H1 (cell line): ENCODE data around the gene ALDH1L2. TPM values are rescaled to one million over a fixed set of nuclear protein-coding genes. Genes with fewer than 3 reads are reported as not detected.

Experiments
- CTCF ChIA-PET: fragments of 300-600 bp; sonication (Branson Sonifier 250); formaldehyde crosslinking; loops from one replicate; lab custom pipeline; 2021; ENCODE audit not compliant: partially characterized antibody; lab: Charles Lee
- POLR2A ChIA-PET: fragments of 300-600 bp; sonication (Branson Sonifier 250); formaldehyde crosslinking; loops from one replicate; lab custom pipeline; 2021; ENCODE audit warnings: inconsistent platforms; ENCODE audit not compliant: partially characterized antibody; lab: Charles Lee
- DNase-seq, 2 experiments: peaks; one replicate each; pipeline versions ENCODE4 v3.0.0 to v3.0.0-alpha.2; 2010 to 2022; ENCODE audit warnings: low spot score in 2 of 2, low read depth in 1 of 2, mixed read lengths in 1 of 2
- FAIRE-seq: peaks from 2 replicates; lab custom pipeline; 2011; peaks lifted over from hg19 to GRCh38; lab: Jason Lieb, UNC
- H2AFZ ChIP-seq: 2 replicates; pipeline ENCODE4 v1.8.1; 2012; ENCODE audit warnings: low read length, inconsistent platforms
- H2AK5ac ChIP-seq: 2 replicates; pipeline ENCODE4 v1.6.1; 2013; ENCODE audit warnings: low read depth, low read length
- H2BK120ac ChIP-seq: replicated peaks from 2 replicates; pipeline ENCODE3; 2013; ENCODE audit warnings: low read depth, low read length, inconsistent platforms
- H2BK12ac ChIP-seq: 2 replicates; pipeline ENCODE4 v1.6.1; 2013; ENCODE audit warnings: low read depth, low read length
- H2BK15ac ChIP-seq: 2 replicates; pipeline ENCODE4 v1.6.1; 2013; ENCODE audit warnings: low read length
- H2BK20ac ChIP-seq: 2 replicates; pipeline ENCODE4 v1.6.1; 2013; ENCODE audit warnings: low read length
- H2BK5ac ChIP-seq: 2 replicates; pipeline ENCODE4 v1.6.1; 2013; ENCODE audit warnings: low read depth, low read length
- H3K14ac ChIP-seq: 2 replicates; pipeline ENCODE4 v1.6.1; 2013; ENCODE audit warnings: inconsistent platforms; ENCODE audit not compliant: insufficient read length
- H3K18ac ChIP-seq: 2 replicates; pipeline ENCODE4 v1.6.1; 2013; ENCODE audit warnings: low read length; ENCODE audit errors: extremely low read depth
- H3K23ac ChIP-seq: 2 replicates; pipeline ENCODE4 v1.6.1; 2013; ENCODE audit warnings: inconsistent platforms; ENCODE audit not compliant: insufficient read length
- H3K23me2 ChIP-seq: 2 replicates; pipeline ENCODE4 v1.6.1; 2013; ENCODE audit warnings: low read depth, low read length
- H3K27ac ChIP-seq: 2 replicates; pipeline ENCODE4 v1.6.1; 2011; ENCODE audit warnings: low read depth, low read length, inconsistent platforms
- H3K27me3 ChIP-seq, 4 experiments: replicated peaks in 1 of 4; 1 replicate in 1 of 4; 2 replicates in 3 of 4; pipeline versions ENCODE4 v1.6.1 to v1.8.1; 2011 to 2013; ENCODE audit warnings: low read length in 3 of 4, mild to moderate bottlenecking in 3 of 4, inconsistent platforms in 2 of 4, mixed read lengths in 2 of 4, moderate library complexity in 1 of 4; ENCODE audit not compliant: control insufficient read depth in 3 of 4, insufficient read depth in 3 of 4; ENCODE audit errors: extremely low read depth in 1 of 4
- H3K36me3 ChIP-seq, 4 experiments: 2 replicates each; pipeline versions ENCODE4 v1.6.1 to v1.8.1; 2011 to 2013; ENCODE audit warnings: mild to moderate bottlenecking in 4 of 4, low read length in 3 of 4, moderate library complexity in 2 of 4, control low read depth in 1 of 4, inconsistent platforms in 1 of 4; ENCODE audit not compliant: insufficient read depth in 4 of 4, control insufficient read depth in 2 of 4
- H3K4ac ChIP-seq: replicated peaks from 2 replicates; pipeline ENCODE3; 2013; ENCODE audit warnings: low read length, low read depth, mixed read lengths, inconsistent platforms; ENCODE audit not compliant: insufficient read length
- H3K4me1 ChIP-seq, 4 experiments: replicated peaks in 1 of 4; 1 replicate in 1 of 4; 2 replicates in 3 of 4; pipeline versions ENCODE4 v1.6.1 to v1.8.1; 2011 to 2013; ENCODE audit warnings: low read length in 3 of 4, inconsistent platforms in 2 of 4, mixed read lengths in 1 of 4; ENCODE audit not compliant: insufficient read depth in 4 of 4, control insufficient read depth in 3 of 4
- H3K4me2 ChIP-seq, 2 experiments: 2 replicates each; pipeline versions ENCODE4 v1.6.1 to v1.8.1; 2011 to 2013; ENCODE audit warnings: low read depth in 2 of 2, low read length in 2 of 2, control low read depth in 1 of 2, inconsistent platforms in 1 of 2, mild to moderate bottlenecking in 1 of 2; ENCODE audit not compliant: insufficient read depth in 1 of 2
- H3K4me3 ChIP-seq, 4 experiments: fragments of 200-600, 300-600 bp in 1 of 4; sonication (generic), shearing (Covaris generic), sonication (Bioruptor Twin) in 1 of 4; 2 replicates each; pipeline versions ENCODE4 v1.5.1 to v1.8.1; 2011 to 2016; ENCODE audit warnings: low read length in 4 of 4, low read depth in 3 of 4, control low read depth in 2 of 4, inconsistent platforms in 2 of 4, mild to moderate bottlenecking in 2 of 4, mixed read lengths in 1 of 4, moderate library complexity in 1 of 4; ENCODE audit not compliant: insufficient read depth in 2 of 4; ENCODE audit errors: extremely low read depth in 1 of 4
- H3K56ac ChIP-seq: replicated peaks from 2 replicates; pipeline ENCODE3; 2013; ENCODE audit warnings: low read depth, mild to moderate bottlenecking, mixed read lengths, low read length, inconsistent platforms; ENCODE audit not compliant: insufficient read length
- H3K79me1 ChIP-seq: 2 replicates; pipeline ENCODE4 v1.6.1; 2013; ENCODE audit warnings: low read depth, low read length, control low read depth
- H3K79me2 ChIP-seq, 2 experiments: 2 replicates each; pipeline versions ENCODE4 v1.6.1 to v1.8.1; 2012 to 2013; ENCODE audit warnings: low read length in 2 of 2, mild to moderate bottlenecking in 2 of 2, inconsistent platforms in 1 of 2; ENCODE audit not compliant: insufficient read depth in 2 of 2, control insufficient read depth in 1 of 2
- H3K9ac ChIP-seq, 4 experiments: replicated peaks in 1 of 4; 1 replicate in 1 of 4; 2 replicates in 3 of 4; pipeline versions ENCODE4 v1.6.1 to v1.8.1; 2011 to 2013; ENCODE audit warnings: low read depth in 3 of 4, low read length in 3 of 4, control low read depth in 2 of 4, mild to moderate bottlenecking in 2 of 4, moderate library complexity in 2 of 4, inconsistent platforms in 1 of 4; ENCODE audit errors: extremely low read depth in 1 of 4
- H3K9me3 ChIP-seq, 2 experiments: 2 replicates each; pipeline versions ENCODE4 v1.6.1 to v1.8.1; 2012 to 2013; ENCODE audit warnings: mild to moderate bottlenecking in 2 of 2, moderate library complexity in 2 of 2, control low read depth in 1 of 2, inconsistent platforms in 1 of 2, low read depth in 1 of 2, low read length in 1 of 2, mixed read lengths in 1 of 2; ENCODE audit not compliant: insufficient read depth in 2 of 2
- H4K20me1 ChIP-seq, 2 experiments: replicated peaks in 1 of 2; 2 replicates each; pipeline versions ENCODE3 to v1.8.1; 2011 to 2013; ENCODE audit warnings: inconsistent platforms in 2 of 2, low read length in 2 of 2, mild to moderate bottlenecking in 1 of 2; ENCODE audit not compliant: insufficient read depth in 2 of 2, control insufficient read depth in 1 of 2
- H4K5ac ChIP-seq: 2 replicates; pipeline ENCODE4 v1.6.1; 2013; ENCODE audit warnings: low read length, low read depth, mixed read lengths, inconsistent platforms; ENCODE audit not compliant: insufficient read length
- H4K8ac ChIP-seq: 2 replicates; pipeline ENCODE4 v1.8.0; 2013; ENCODE audit warnings: mild to moderate bottlenecking, moderate library complexity, low read length, inconsistent platforms; ENCODE audit not compliant: insufficient read depth; ENCODE audit errors: extremely low read depth
- H4K91ac ChIP-seq: replicated peaks from 2 replicates; pipeline ENCODE3; 2013; ENCODE audit warnings: low read length, mixed read lengths, inconsistent platforms; ENCODE audit not compliant: insufficient read length
- ASH2L ChIP-seq: fragments of 200-600, 300-600 bp; sonication (generic); IDR thresholded peaks from one replicate; pipeline ENCODE4 v1.7.1; 2017; ENCODE audit warnings: low read length
- CBX5 ChIP-seq: fragments of 300-800, 300-1000 bp; sonication (generic); IDR thresholded peaks from 2 replicates; pipeline ENCODE4 v1.7.1; 2016; ENCODE audit warnings: antibody characterized with exemption, low read length, low read depth
- FOSL1 ChIP-seq: IDR thresholded peaks from 2 replicates; pipeline ENCODE4 v1.6.1; 2011; ENCODE audit warnings: mild to moderate bottlenecking, low read depth, low read length, moderate library complexity; ENCODE audit not compliant: insufficient read depth
- GABPA ChIP-seq: IDR thresholded peaks from 2 replicates; pipeline ENCODE4 v1.6.1; 2011; ENCODE audit warnings: mild to moderate bottlenecking, low read length, moderate library complexity, borderline replicate concordance; ENCODE audit not compliant: insufficient read depth
- GTF2F1 ChIP-seq: IDR thresholded peaks from 2 replicates; pipeline ENCODE4 v1.6.1; 2012; ENCODE audit warnings: low read depth, low read length, improper control_type of control experiment, borderline replicate concordance
- KDM1A ChIP-seq: fragments of 200-600, 300-600 bp; sonication (generic); IDR thresholded peaks from 2 replicates; pipeline ENCODE4 v1.7.1; 2016; ENCODE audit warnings: mild to moderate bottlenecking, low read length, borderline replicate concordance
- KDM4A ChIP-seq: IDR thresholded peaks from one replicate; pipeline ENCODE4 v1.7.1; 2012; ENCODE audit warnings: low read depth, mild to moderate bottlenecking, moderate library complexity, low read length, inconsistent platforms; ENCODE audit not compliant: severe bottlenecking
- MAFK ChIP-seq: IDR thresholded peaks from 2 replicates; pipeline ENCODE4 v1.6.1; 2012; ENCODE audit warnings: low read depth, mild to moderate bottlenecking, improper control_type of control experiment, low read length
- POLR2AphosphoS5 ChIP-seq: IDR thresholded peaks from 2 replicates; pipeline ENCODE4 v1.6.1; 2011; ENCODE audit warnings: low read depth, low read length
- POU5F1 ChIP-seq: IDR thresholded peaks from 2 replicates; pipeline ENCODE4 v1.6.1; 2011; ENCODE audit warnings: low read depth, mild to moderate bottlenecking, low read length, moderate library complexity
- SRF ChIP-seq: IDR thresholded peaks from 2 replicates; pipeline ENCODE4 v1.6.1; 2011; ENCODE audit warnings: mild to moderate bottlenecking, low read depth, low read length, moderate library complexity
- TAF7 ChIP-seq: optimal IDR thresholded peaks from 2 replicates; pipeline ENCODE3; 2011; ENCODE audit warnings: low read depth, mild to moderate bottlenecking, inconsistent platforms, low read length, moderate library complexity, borderline replicate concordance
- WGBS, 2 experiments: shearing (Covaris generic) in 1 of 2; methylation state at CpG; one replicate each; pipeline versions ENCODE4 v1.1.6 to v1.1.7; 2013 to 2015; ENCODE audit warnings: low lambda C conversion rate in 2 of 2, mixed read lengths in 2 of 2, inconsistent platforms in 1 of 2, low coverage in 1 of 2, missing lambda C conversion rate in 1 of 2; ENCODE audit not compliant: insufficient replicate concordance in 2 of 2, insufficient coverage in 1 of 2, insufficient read length in 1 of 2; ENCODE audit errors: extremely low coverage in 1 of 2, missing lambda C conversion rate in 1 of 2; 5-methylcytosine and 5-hydroxymethylcytosine counted together
- polyA plus RNA-seq, 7 experiments: library from polyadenylated mRNA; depleted of rRNA in 3 of 7; stranded (reverse) in 5 of 7; unstranded in 2 of 7; fragments of >200 nt in 5 of 7; fragments of 200-250 nt in 2 of 7; gene quantifications; 1 replicate in 5 of 7; 2 replicates in 1 of 7; 4 replicates in 1 of 7; pipeline versions ENCODE4 v1.2.1 to v1.2.3, GENCODE V29; 2011 to 2013; ENCODE audit warnings: missing spikeins in 2 of 7, mixed read lengths in 2 of 7
- total RNA-seq: library from RNA; stranded (reverse); fragmentation: NEBNext Ultra II Directional; extraction: Animal tissue kit (Norgen Biotek cat#: 25700); gene quantifications from 2 replicates; pipeline ENCODE4 v1.2.1, GENCODE V29; 2021
- TF ChIP-seq, protein P1 (sequence below): IDR thresholded peaks from 2 replicates; pipeline ENCODE4 v1.6.1; 2011; ENCODE audit warnings: low read depth, mild to moderate bottlenecking, low read length; ENCODE audit not compliant: insufficient read depth
- TF ChIP-seq, protein P2 (sequence below): IDR thresholded peaks from 2 replicates; pipeline ENCODE4 v1.6.1; 2012; ENCODE audit warnings: inconsistent platforms

Gene ALDH1L2
- total and polyA plus RNA-seq, 2 of the 8 experiments (the other 6 are each of a cell fraction or from before 2014, with no cell fraction given) = 3.7 to 7.2 TPM

DNA sequence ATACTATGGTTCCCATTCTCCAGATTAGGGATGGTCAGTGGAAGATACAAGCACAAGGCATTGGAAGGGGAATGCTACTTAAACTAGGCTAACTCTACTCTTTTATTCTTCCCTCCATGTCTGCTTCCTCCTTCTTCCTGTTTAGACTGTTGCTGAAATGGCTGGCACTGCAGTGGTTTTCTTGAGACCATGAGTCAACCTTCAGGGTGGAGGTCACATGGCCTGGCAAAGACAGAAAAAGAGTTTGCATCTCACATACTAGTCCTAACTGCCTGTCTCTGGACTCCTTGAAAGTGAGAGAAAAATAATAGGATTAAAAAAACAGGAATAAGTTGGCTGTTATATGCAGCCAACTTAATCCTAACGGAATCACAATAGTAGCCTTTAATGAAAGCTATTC, 37.0 kb downstream of the ALDH1L2 start:
- Histone ChIP-seq H3K4me2 (no peak overlapping the region), H4K8ac (no peak overlapping the region), H2AK5ac (no peak overlapping the region), H3K27ac (no peak overlapping the region), H3K14ac (no peak overlapping the region), H3K4ac (no peak overlapping the region), H3K9ac (no peak overlapping the region), H2BK20ac (no peak overlapping the region), H3K56ac (no peak overlapping the region), H2BK15ac (no peak overlapping the region), H2BK120ac (no peak overlapping the region), H2AFZ (no peak overlapping the region), H3K36me3 (no peaks in the 10 kb centered on the region; a peak in 1 of 8 replicates), H3K4me1 (no peaks in the 10 kb centered on the region), H4K5ac (no peak overlapping the region), H4K91ac (no peak overlapping the region), H3K23ac (no peak overlapping the region), H2BK12ac (no peak overlapping the region), H2BK5ac (no peak overlapping the region), H3K23me2 (no peaks in the 10 kb centered on the region), H3K27me3 (no peaks in the 10 kb centered on the region), H3K79me1 (no peaks in the 10 kb centered on the region), H4K20me1 (no peaks in the 10 kb centered on the region), H3K18ac (no peak overlapping the region), H3K79me2 (no peaks in the 10 kb centered on the region), H3K9me3 (no peaks in the 10 kb centered on the region), H3K4me3 (no peak overlapping the region)
- ChIA-PET CTCF (no interaction called here), POLR2A (no interaction called here)
- FAIRE-seq (no peak), DNase-seq (no peak)
- 79% methylated on average over 1 of the region's 1 CpG; no CpG with 5 or more reads in 1 of the 2 experiments for WGBS, 2 experiments
- TF ChIP-seq CBX5 = no peak
- no peak for TF ChIP-seq ASH2L
- TF ChIP-seq KDM1A = no peak
- TF ChIP-seq POU5F1 = no peak
- TF ChIP-seq KDM4A = no peak
- TF ChIP-seq POLR2AphosphoS5 = no peak
- TF ChIP-seq, protein P1, sequence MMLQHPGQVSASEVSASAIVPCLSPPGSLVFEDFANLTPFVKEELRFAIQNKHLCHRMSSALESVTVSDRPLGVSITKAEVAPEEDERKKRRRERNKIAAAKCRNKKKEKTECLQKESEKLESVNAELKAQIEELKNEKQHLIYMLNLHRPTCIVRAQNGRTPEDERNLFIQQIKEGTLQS = no peak
- no peak for TF ChIP-seq SRF
- no peak for TF ChIP-seq GTF2F1
- TF ChIP-seq MAFK = no peak
- no peak for TF ChIP-seq GABPA
- no peak for TF ChIP-seq TAF7
- TF ChIP-seq, protein P2, sequence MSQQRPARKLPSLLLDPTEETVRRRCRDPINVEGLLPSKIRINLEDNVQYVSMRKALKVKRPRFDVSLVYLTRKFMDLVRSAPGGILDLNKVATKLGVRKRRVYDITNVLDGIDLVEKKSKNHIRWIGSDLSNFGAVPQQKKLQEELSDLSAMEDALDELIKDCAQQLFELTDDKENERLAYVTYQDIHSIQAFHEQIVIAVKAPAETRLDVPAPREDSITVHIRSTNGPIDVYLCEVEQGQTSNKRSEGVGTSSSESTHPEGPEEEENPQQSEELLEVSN = no peak
- no peak for TF ChIP-seq FOSL1
